A549 (cell line): ENCODE results near the gene PHF10. TPM values are rescaled to one million over a fixed set of nuclear protein-coding genes. Genes with fewer than 3 reads are reported as not detected.

Experiments
- ATAC-seq, 2 experiments: fragments of 200-7000 bp in 1 of 2; fragments of >200 bp in 1 of 2; cut with Nextera tagmentation in 1 of 2; cut with Tn5 transposase in 1 of 2; 3 replicates each; pipeline versions ENCODE4 v1.8.0 to v1.9.1; 2018 to 2020; ENCODE audit warnings: mild to moderate bottlenecking in 1 of 2, moderate library complexity in 1 of 2
- CTCF ChIA-PET: fragments of 300-600 bp; sonication (Branson Sonifier 250); formaldehyde crosslinking; extraction: SDS; loops from one replicate; lab custom pipeline; 2021; ENCODE audit warnings: antibody characterized with exemption, inconsistent platforms; lab: Yijun Ruan, JAX
- POLR2A ChIA-PET: fragments of 350-600 bp; formaldehyde crosslinking; extraction: SDS; loops from one replicate; lab custom pipeline; 2021; ENCODE audit warnings: antibody characterized with exemption, inconsistent platforms; lab: Yijun Ruan, JAX
- DNase-seq, 2 experiments: peaks; one replicate each; pipeline versions ENCODE4 v3.0.0 to v3.0.0-alpha.2; 2011 to 2016; ENCODE audit warnings: low read depth in 1 of 2, low spot score in 1 of 2
- FAIRE-seq: peaks from 2 replicates; lab custom pipeline; 2011; peaks lifted over from hg19 to GRCh38; lab: Jason Lieb, UNC
- H3K27ac ChIP-seq, 2 experiments: fragments of >200 bp; sonication (Bioruptor Twin); formaldehyde crosslinking; 3 replicates each; pipeline ENCODE4 v1.5.1; 2016 to 2017
- H3K4me1 ChIP-seq: fragments of >200 bp; sonication (Bioruptor Twin); formaldehyde crosslinking; 3 replicates; pipeline ENCODE4 v1.6.1; 2016
- H3K4me2 ChIP-seq: fragments of >200 bp; sonication (Bioruptor Twin); formaldehyde crosslinking; 3 replicates; pipeline ENCODE4 v1.6.1; 2016
- H3K4me3 ChIP-seq: fragments of >200 bp; sonication (Bioruptor Twin); formaldehyde crosslinking; 3 replicates; pipeline ENCODE4 v1.5.1; 2016
- H3K9me3 ChIP-seq: fragments of >200 bp; sonication (Bioruptor Twin); formaldehyde crosslinking; 3 replicates; pipeline ENCODE4 v1.6.1; 2016
- ATOH8 ChIP-seq: fragments of 250-450 bp; sonication (Bioruptor Pico); IDR thresholded peaks from 2 replicates; pipeline ENCODE4 v1.5.0; 2020; ENCODE audit warnings: low read depth, mild to moderate bottlenecking, moderate library complexity
- BCL3 ChIP-seq: fragments of >200 bp; sonication (Bioruptor Twin); formaldehyde crosslinking; IDR thresholded peaks from 3 replicates; pipeline ENCODE4 v1.6.1; 2016
- BHLHE40 ChIP-seq: IDR thresholded peaks from 2 replicates; pipeline ENCODE4 v1.6.1; 2012; ENCODE audit warnings: low read depth, low read length, inconsistent platforms
- CEBPB ChIP-seq, 2 experiments: fragments of >200 bp in 1 of 2; sonication (Bioruptor Twin) in 1 of 2; formaldehyde crosslinking in 1 of 2; IDR thresholded peaks; 2 replicates each; pipeline ENCODE4 v1.6.1; 2012 to 2016
- CTCF ChIP-seq: fragments of >200 bp; sonication (Bioruptor Twin); formaldehyde crosslinking; IDR thresholded peaks from 3 replicates; pipeline ENCODE4 v1.5.1; 2016
- EHF ChIP-seq: fragments of 250-450 bp; sonication (Bioruptor Pico); IDR thresholded peaks from 2 replicates; pipeline ENCODE4 v1.5.0; 2020; ENCODE audit warnings: mild to moderate bottlenecking
- ESRRA ChIP-seq: fragments of 150-350 bp; IDR thresholded peaks from 2 replicates; pipeline ENCODE4 v1.6.1; 2014; ENCODE audit warnings: mild to moderate bottlenecking, low read length, borderline replicate concordance
- FOSL2 ChIP-seq, 2 experiments: fragments of 450-650 bp in 1 of 2; fragments of >200 bp in 1 of 2; sonication (Bioruptor Twin) in 1 of 2; formaldehyde crosslinking; IDR thresholded peaks; 2 replicates each; pipeline versions ENCODE4 v1.5.0 to v1.6.1; 2016 to 2020; ENCODE audit warnings: mild to moderate bottlenecking in 1 of 2, moderate library complexity in 1 of 2
- GATA3 ChIP-seq: IDR thresholded peaks from 2 replicates; pipeline ENCODE4 v1.6.1; 2012; ENCODE audit warnings: borderline replicate concordance
- HDAC2 ChIP-seq: fragments of 200-600 bp; sonication (generic); IDR thresholded peaks from 2 replicates; pipeline ENCODE4 v1.6.1; 2016
- HES2 ChIP-seq: fragments of >200 bp; sonication (Bioruptor Twin); formaldehyde crosslinking; IDR thresholded peaks from 2 replicates; pipeline ENCODE4 v1.6.1; 2016
- HEYL ChIP-seq: fragments of 250-450 bp; sonication (Bioruptor Pico); IDR thresholded peaks from 2 replicates; pipeline ENCODE4 v1.8.0; 2021; ENCODE audit warnings: mild to moderate bottlenecking, moderate library complexity
- HOXA7 ChIP-seq: fragments of 250-450 bp; sonication (Bioruptor Pico); IDR thresholded peaks from 2 replicates; pipeline ENCODE4 v1.5.0; 2020; ENCODE audit warnings: mild to moderate bottlenecking, moderate library complexity
- HOXB13 ChIP-seq: fragments of 250-450 bp; sonication (Bioruptor Pico); IDR thresholded peaks from 2 replicates; pipeline ENCODE4 v1.5.0; 2020; ENCODE audit warnings: low read depth, mild to moderate bottlenecking, moderate library complexity
- HOXB5 ChIP-seq: fragments of 250-450 bp; sonication (Bioruptor Pico); IDR thresholded peaks from 2 replicates; pipeline ENCODE4 v1.5.0; 2020; ENCODE audit warnings: mild to moderate bottlenecking, moderate library complexity
- JUN ChIP-seq, 2 experiments: fragments of >200 bp; sonication (Bioruptor Twin); formaldehyde crosslinking; IDR thresholded peaks; 2 replicates in 1 of 2; 3 replicates in 1 of 2; pipeline ENCODE4 v1.6.1; 2016 to 2017
- JUNB ChIP-seq: fragments of >200 bp; sonication (Bioruptor Twin); formaldehyde crosslinking; IDR thresholded peaks from 2 replicates; pipeline ENCODE4 v1.6.1; 2016
- KDM1A ChIP-seq: fragments of 200-600 bp; sonication (generic); IDR thresholded peaks from 2 replicates; pipeline ENCODE4 v1.6.1; 2016; ENCODE audit warnings: low read depth, mild to moderate bottlenecking
- KDM5A ChIP-seq: fragments of 200-600 bp; sonication (generic); IDR thresholded peaks from 2 replicates; pipeline ENCODE4 v1.6.1; 2016; ENCODE audit warnings: antibody characterized with exemption, mild to moderate bottlenecking
- MAX ChIP-seq: IDR thresholded peaks from 2 replicates; pipeline ENCODE4 v1.6.1; 2012
- MAZ ChIP-seq: fragments of 150-350 bp; IDR thresholded peaks from 2 replicates; pipeline ENCODE4 v1.6.1; 2014; ENCODE audit warnings: antibody characterized with exemption, low read depth, low read length, borderline replicate concordance
- NFE2L2 ChIP-seq: fragments of 150-350 bp; conservative IDR thresholded peaks from 2 replicates; pipeline ENCODE4 v1.6.1; 2014; ENCODE audit warnings: low read length
- NPAS2 ChIP-seq: fragments of 250-450 bp; sonication (Bioruptor Pico); IDR thresholded peaks from 2 replicates; pipeline ENCODE4 v1.8.0; 2022; ENCODE audit warnings: mild to moderate bottlenecking, moderate library complexity, borderline replicate concordance
- NR3C1 ChIP-seq: fragments of >200 bp; sonication (Bioruptor Twin); formaldehyde crosslinking; IDR thresholded peaks from 3 replicates; pipeline ENCODE4 v1.6.1; 2017
- POLR2A ChIP-seq: IDR thresholded peaks from 2 replicates; pipeline ENCODE4 v1.6.1; 2012; ENCODE audit warnings: mild to moderate bottlenecking, low read length
- POLR2AphosphoS2 ChIP-seq: conservative IDR thresholded peaks from 2 replicates; pipeline ENCODE4 v1.6.1; 2012; ENCODE audit warnings: low read length, improper control_type of control experiment, inconsistent platforms
- RARB ChIP-seq: fragments of 250-450 bp; sonication (Bioruptor Pico); IDR thresholded peaks from 2 replicates; pipeline ENCODE4 v1.8.0; 2021; ENCODE audit warnings: mild to moderate bottlenecking, moderate library complexity
- TP53 ChIP-seq: fragments of 250-450 bp; sonication (Bioruptor Pico); IDR thresholded peaks from 2 replicates; pipeline ENCODE4 v1.5.0; 2021; ENCODE audit warnings: mild to moderate bottlenecking, moderate library complexity
- ZC3H11A ChIP-seq: fragments of 450-650 bp; IDR thresholded peaks from 2 replicates; pipeline ENCODE4 v1.6.1; 2014; ENCODE audit warnings: antibody characterized with exemption, mild to moderate bottlenecking
- ZFP36 ChIP-seq: fragments of 450-650 bp; IDR thresholded peaks from 2 replicates; pipeline ENCODE4 v1.6.1; 2014; ENCODE audit warnings: borderline replicate concordance; ENCODE audit not compliant: partially characterized antibody
- ZNF302 ChIP-seq: fragments of 250-450 bp; sonication (Bioruptor Pico); IDR thresholded peaks from 2 replicates; pipeline ENCODE4 v1.9.0; 2021; ENCODE audit warnings: inconsistent platforms, mild to moderate bottlenecking, moderate library complexity
- ZSCAN20 ChIP-seq: fragments of 250-450 bp; sonication (Bioruptor Pico); IDR thresholded peaks from 2 replicates; pipeline ENCODE4 v1.8.0; 2022; ENCODE audit warnings: mild to moderate bottlenecking, moderate library complexity
- WGBS: methylation state at CpG from one replicate; pipeline ENCODE4 v1.1.6; 2017; ENCODE audit errors: missing lambda C conversion rate; 5-methylcytosine and 5-hydroxymethylcytosine counted together
- polyA plus RNA-seq, 4 experiments: library from polyadenylated mRNA; depleted of rRNA in 3 of 4; stranded (reverse); fragments of >200 nt; fragmentation: RNase III in 1 of 4; extraction: RNeasy Plus Mini Kit Qiagen cat#74134 plus additional on column Dnase treatment in 1 of 4; gene quantifications; 2 replicates in 3 of 4; 3 replicates in 1 of 4; pipeline ENCODE4 v1.2.3, GENCODE V29; 2011 to 2017

The PHF10 gene
- polyA plus RNA-seq, 2 of the 4 experiments (the other 2 are of a cell fraction) = 21.9 to 29.6 TPM

GRCh38 chr6:169668203-169668847 lies 56.0 kb downstream of the PHF10 start:
- ATAC-seq = no peak
- no peak for TF ChIP-seq ATOH8
- TF ChIP-seq KDM1A = no peak
- no peak for TF ChIP-seq ESRRA
- TF ChIP-seq BHLHE40 = no peak
- TF ChIP-seq ZC3H11A = no peak
- no peak for TF ChIP-seq POLR2AphosphoS2
- TF ChIP-seq TP53 (CRISPR knock-in tag) = no peak
- no peak for TF ChIP-seq GATA3
- no peak for TF ChIP-seq HOXB13 (CRISPR knock-in tag)
- TF ChIP-seq, all 56 proteins: peak for 0
- no peak overlapping the region for H3K4me2 ChIP-seq
- H3K27ac ChIP-seq = no peak overlapping the region
- DNase-seq (no peak), FAIRE-seq (no peak)
- H3K4me1 ChIP-seq = no peaks in the 10 kb centered on the region
- H3K4me3 ChIP-seq = no peak overlapping the region
- H3K9me3 ChIP-seq = no peaks in the 10 kb centered on the region
- POLR2A ChIA-PET = no interaction called here
- WGBS = 92% methylated on average over 15 of the region's 15 CpGs
- CTCF ChIA-PET = no interaction called here

- TF ChIP-seq RARB = no peak
- no peak for TF ChIP-seq ZNF302 (CRISPR knock-in tag)
- no peak for TF ChIP-seq BCL3
- TF ChIP-seq HOXA7 (CRISPR knock-in tag) = no peak
- TF ChIP-seq NFE2L2 = no peak
- no peak for TF ChIP-seq HES2
- no peak for TF ChIP-seq HOXB5 (CRISPR knock-in tag)
- no peak for TF ChIP-seq MAZ
- TF ChIP-seq TP53 (CRISPR knock-in tag) = no peak
- no peak for TF ChIP-seq FOSL2 (IDR thresholded peaks at IDR 0.05)
- no peak for TF ChIP-seq FOSL2 (CRISPR knock-in tag; IDR thresholded peaks at IDR 0.05)
- 93% methylated on average over 27 of the region's 27 CpGs for WGBS
- H3K27ac ChIP-seq = no peak overlapping the region
- no peaks in the 10 kb centered on the region for H3K9me3 ChIP-seq
- ChIA-PET CTCF (no interaction called here), POLR2A (no interaction called here)
- ATAC-seq (no peak), DNase-seq (no peak), FAIRE-seq (no peak)
- no peak overlapping the region for H3K4me3 ChIP-seq
- H3K4me1 ChIP-seq = no peaks in the 10 kb centered on the region
- H3K4me2 ChIP-seq = no peak overlapping the region
These were observed 56.6 kb downstream of the PHF10 start for GRCh38 chr6:169667716-169668115.

GRCh38 chr6:169666441-169666840 lies 57.9 kb downstream of the PHF10 start:
- H3K9me3 ChIP-seq = no peaks in the 10 kb centered on the region
- CTCF ChIA-PET = no interaction called here
- TF ChIP-seq ZSCAN20 (CRISPR knock-in tag) (no peak), HOXA7 (CRISPR knock-in tag) (no peak), POLR2A (no peak), NR3C1 (no peak), ZFP36 (no peak), HEYL (no peak), EHF (CRISPR knock-in tag) (no peak), JUNB (no peak), ZC3H11A (no peak), CTCF (no peak), MAZ (no peak), BHLHE40 (no peak), JUN (IDR thresholded peaks at IDR 0.05) (no peak), CEBPB (IDR thresholded peaks at IDR 0.05) (no peak), MAX (no peak), NPAS2 (CRISPR knock-in tag) (no peak), HDAC2 (no peak), KDM5A (no peak)
- TF ChIP-seq, all 56 proteins: peak for 0
- Histone ChIP-seq H3K4me3 (no peak overlapping the region), H3K27ac (no peak overlapping the region), H3K4me1 (no peaks in the 10 kb centered on the region), H3K4me2 (no peak overlapping the region)
- POLR2A ChIA-PET = no interaction called here
- 94% methylated on average over 12 of the region's 18 CpGs for WGBS
- FAIRE-seq (no peak), ATAC-seq (no peak), DNase-seq (no peak)
